ENCODE results near the gene CARS2.
"Not testable (repeated sequence)": the region's sequence is repeated elsewhere in the genome, so short reads cannot be mapped to it uniquely, and the experiment has no call there.

Gene CARS2

DNA sequence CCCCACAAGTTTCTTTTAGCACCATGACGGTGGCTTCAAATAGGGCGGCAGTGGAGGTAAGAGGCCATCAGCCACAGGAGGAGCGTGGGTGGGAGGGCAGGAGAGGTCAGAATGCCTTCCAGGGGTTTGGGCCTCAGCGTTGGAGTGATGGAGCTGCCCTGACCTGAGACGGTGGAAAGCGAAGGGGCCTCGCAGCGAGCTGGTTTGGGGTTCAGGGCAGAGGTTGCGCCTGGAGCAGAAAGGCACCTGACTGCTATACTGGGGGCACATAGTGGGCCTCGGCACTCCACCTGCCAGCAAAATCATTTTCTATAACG lies 91.0 kb downstream of the CARS2 start:
- no peak for DNase-seq

DNA sequence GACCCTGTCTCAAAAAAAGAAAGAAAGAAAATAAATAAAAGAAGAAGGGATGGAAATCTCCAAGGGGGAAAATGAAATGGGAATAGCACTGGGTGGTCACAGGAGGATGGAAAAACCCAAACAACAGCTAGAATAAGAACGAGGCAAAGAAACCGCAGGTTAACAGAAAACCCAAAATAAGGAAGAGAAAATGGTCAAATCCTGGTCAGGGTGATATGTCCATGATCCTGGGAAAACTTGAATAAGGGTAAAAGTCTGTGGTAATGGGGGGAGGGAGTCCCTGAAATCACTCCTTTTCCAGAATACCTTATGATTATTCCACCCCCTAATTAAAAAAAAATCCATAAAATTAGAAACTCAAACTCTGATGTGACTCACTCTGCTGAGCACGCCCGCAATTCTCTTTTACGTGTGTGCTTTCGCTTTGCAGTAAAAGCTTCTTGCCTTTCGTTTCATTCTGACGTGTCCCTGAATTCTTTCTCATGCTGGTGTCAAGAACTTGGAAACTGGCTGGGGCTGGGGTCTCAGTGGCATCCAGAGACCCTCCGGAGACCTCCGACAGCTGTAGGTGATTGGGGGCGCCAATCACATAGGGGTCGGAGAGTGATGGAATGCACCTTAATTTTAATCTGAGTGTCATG lies 94.8 kb downstream of the CARS2 start:
- no peak for DNase-seq

DNA sequence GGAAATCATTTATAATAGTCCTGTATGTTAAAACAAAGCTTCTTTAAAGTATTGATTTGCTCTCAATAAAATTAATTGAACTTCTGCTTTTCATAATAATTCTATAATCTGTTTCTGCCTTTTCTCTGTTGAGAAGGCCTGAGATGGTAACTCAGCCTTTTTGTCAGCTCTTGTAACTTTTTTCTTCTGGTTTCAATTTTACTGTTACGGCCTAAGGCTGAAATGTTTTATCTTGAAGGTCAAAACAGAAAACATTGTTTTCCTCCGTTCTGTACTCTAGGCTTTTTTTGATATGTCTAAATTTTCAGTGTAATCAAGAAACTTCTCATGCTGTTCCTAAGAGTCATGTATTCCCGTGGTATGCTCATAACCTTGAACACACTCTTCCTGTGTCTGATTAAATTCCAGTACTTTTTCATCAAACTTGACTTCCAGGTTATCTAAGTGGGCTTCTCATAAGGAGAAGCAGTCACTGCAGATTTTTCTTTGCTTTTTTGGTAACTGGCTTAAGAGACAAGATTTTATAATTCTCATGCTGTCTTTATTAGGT lies 98.2 kb downstream of the CARS2 start:
- DNase-seq = no peak

DNA sequence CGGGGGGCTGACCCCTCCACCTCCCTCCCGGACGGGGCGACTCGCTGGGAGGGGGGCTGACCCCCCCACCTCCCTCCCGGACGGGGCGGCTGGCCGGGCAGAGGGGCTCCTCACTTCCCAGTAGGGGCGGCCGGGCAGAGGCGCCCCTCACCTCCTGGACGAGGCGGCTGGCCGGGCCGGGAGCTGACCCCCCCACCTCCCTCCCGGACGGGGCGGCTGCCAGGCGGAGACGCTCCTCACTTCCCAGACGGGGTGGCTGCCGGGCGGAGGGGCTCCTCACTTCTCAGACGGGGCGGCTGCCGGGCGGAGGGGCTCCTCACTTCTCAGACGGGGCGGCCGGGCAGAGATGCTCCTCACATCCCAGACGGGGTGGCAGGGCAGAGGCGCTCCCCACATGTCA lies 99.6 kb downstream of the CARS2 start:
- DNase-seq = not testable (repeated sequence)

DNA sequence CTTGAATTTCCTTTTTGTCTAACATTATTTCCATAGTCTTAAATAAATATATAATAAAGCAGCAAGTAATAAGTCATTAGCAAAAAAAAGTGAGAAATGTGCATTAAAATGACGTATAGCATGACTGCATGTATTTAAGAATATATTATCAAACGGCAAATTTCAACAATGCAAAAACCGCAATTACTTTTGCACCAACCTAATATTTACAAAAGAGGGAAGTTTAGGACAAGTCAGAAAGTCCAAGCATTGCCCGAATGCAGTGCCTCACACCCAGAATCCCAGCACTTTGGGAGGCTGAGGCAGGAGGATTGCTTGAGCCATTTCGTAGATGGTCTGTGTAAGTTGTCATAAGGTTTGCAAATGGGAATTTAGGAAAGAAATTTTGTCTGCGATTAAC lies 100.8 kb downstream of the CARS2 start:
- DNase-seq = no peak

DNA sequence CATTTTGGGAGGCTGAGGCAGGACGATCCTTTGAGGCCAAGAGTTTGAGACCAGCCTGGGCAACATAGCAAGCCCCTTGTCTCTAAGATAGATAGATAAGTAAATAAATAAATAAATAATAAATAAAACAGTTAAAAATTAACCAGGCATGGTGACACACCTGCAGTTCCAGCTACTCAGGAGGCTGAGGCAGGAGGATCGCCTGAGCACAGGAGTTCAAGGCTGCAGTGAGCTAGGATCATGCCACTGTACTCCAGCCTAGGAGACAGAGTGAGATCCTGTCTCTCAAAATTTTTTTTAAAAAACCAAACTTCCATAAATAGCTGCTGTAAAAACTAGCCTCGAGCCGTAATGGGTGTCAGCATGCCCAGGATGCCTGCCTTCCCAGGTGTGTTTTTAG lies 104.9 kb downstream of the CARS2 start:
- DNase-seq = no peak

DNA sequence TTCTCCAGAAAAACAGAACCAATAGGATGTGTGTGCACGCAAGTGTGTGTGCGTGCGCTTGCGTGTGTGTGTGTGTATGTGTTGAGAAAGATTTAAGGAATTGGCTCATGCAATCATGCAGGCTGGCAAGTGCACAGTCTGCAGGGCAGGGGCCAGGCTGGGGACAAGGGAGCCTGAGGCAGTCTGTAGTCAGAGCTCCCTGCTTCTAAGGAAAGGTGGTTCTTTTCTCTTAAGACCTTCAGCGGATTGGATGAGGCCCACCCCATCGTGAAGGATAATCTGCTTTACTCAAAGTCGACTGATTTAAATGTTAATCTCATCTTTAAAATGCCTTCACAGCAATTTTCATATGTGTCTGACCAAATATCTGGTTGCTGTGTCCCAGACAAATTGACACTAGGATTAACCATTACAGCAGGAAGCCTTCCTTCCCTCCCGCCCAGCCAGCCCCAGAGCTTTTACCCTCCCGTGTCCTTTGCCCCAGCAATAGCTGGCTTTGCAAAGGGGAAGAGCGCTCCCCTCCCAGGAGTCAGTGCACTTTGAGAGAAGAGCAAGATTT lies 105.6 kb downstream of the CARS2 start:
- DNase-seq = no peak

DNA sequence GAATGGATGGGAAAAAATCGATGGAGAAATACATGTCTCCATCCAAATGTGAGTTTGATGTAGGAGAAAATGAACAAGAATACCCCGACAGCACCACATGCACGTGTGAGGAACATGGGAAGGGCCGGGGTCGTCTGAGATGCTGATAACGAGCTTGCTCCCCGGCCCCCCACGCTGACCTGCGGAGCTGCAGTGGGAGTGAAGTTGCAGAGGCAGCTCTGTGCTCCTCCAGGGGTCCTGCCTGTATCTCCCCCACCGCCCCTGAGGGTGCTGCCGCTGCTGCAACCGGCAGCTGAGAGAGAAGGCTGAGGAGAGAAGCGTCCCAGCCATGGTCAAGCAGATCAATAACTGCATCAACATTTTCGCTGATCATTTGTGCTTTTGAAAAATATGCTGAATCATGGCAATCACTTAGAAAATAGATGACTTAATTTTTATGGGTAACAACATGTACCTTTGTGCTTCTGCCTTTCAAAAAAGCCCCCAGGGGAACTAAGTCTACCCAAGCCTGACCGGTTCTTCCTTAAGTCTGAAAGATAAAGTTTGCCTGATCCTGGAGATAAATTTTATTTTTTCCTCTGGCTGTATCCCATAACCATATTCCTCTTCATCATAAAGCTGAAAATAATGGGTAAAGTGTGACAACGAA lies 108.8 kb downstream of the CARS2 start:
- DNase-seq = no peak

DNA sequence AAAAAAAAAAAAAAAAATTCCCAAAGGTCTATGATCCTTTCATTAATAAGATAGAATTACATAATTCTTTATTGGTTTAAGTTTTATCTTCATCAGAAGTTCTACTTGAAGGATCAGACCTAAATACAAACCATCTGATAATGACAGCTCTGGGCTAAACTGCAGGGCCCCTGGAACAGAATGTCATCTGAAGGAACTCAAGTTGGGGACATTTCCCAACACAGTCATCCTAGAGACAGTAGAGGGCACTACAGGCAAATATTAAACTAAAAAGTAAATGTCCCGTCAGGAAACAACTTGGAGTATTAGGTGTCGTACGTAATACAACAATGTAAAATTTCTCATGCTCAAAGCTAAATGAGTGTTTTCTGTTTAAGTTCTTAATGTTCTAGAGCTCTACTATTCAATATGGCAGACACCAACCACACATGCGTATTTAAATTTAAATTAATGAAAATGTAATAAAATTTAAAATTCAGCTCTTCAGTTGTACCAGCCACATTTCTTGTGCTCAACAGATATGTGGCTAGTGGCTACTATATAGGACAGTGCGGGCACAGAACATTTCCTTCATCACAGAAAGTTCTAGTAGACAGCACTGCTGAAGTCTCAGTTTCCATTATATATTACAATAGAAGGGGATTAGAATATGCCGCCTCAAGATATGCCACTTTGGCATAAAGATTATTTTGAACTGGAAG lies 112.3 kb downstream of the CARS2 start:
- DNase-seq = no peak

DNA sequence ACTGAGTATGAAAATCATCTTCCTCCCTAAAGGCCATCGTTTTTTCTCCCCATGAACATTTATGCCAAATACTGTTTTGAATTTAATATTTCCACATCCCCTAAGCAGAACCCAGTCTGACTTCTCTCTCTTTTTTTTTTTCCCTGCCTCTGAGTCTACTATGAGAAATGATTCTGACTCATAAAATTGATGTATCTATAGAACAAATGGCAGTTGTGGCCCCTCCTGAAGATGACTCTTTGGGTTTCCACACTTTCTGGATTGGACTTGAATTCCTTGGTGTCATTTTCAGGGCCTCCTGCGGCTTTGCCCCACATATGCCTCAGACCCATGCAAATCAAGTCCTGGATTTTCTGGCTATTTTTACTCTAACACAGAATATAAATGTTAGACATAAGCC lies 113.3 kb downstream of the CARS2 start:
- DNase-seq = no peak

All from NCI-H446 treated with DMSO at 0.1 percent for 48 hours (cell line).